Spleen (tissue), 13 donors: Measurements from ENCODE around the gene ADORA2B. TPM values are rescaled to one million over a fixed set of nuclear protein-coding genes. Genes with fewer than 3 reads are reported as not detected.
"Not testable (repeated sequence)": the region's sequence is repeated elsewhere in the genome, so short reads cannot be mapped to it uniquely, and the experiment has no call there.

Experiments
- DNase-seq: peaks from one replicate; pipeline ENCODE4 v3.0.0-alpha.2; 2020
- H3K27ac ChIP-seq, 8 donors: fragments of 200-600 bp; sonication (generic) in 7 of 8; 1 replicate in 4 of 8; 2 replicates in 4 of 8; pipeline versions ENCODE4 v1.5.0 to v1.8.0; 2016 to 2021; ENCODE audit warnings: inconsistent platforms in 4 of 8, mild to moderate bottlenecking in 4 of 8, moderate library complexity in 1 of 8
- H3K27me3 ChIP-seq, 7 donors: fragments of 200-600 bp; sonication (generic) in 6 of 7; replicated peaks in 1 of 7; 1 replicate in 4 of 7; 2 replicates in 3 of 7; pipeline versions ENCODE4 v1.5.0 to v1.8.0; 2016 to 2021; ENCODE audit warnings: inconsistent platforms in 3 of 7, mild to moderate bottlenecking in 1 of 7
- H3K36me3 ChIP-seq, 6 donors: fragments of 200-600 bp; sonication (generic) in 5 of 6; 1 replicate in 4 of 6; 2 replicates in 2 of 6; pipeline versions ENCODE4 v1.5.0 to v1.8.0; 2016 to 2021; ENCODE audit warnings: inconsistent platforms in 2 of 6
- H3K4me1 ChIP-seq, 6 donors: fragments of 200-600 bp; sonication (generic) in 5 of 6; 1 replicate in 3 of 6; 2 replicates in 3 of 6; pipeline versions ENCODE4 v1.5.0 to v1.8.0; 2016 to 2021; ENCODE audit warnings: inconsistent platforms in 3 of 6
- H3K4me3 ChIP-seq, 8 donors: fragments of 200-600 bp; sonication (generic) in 7 of 8; 1 replicate in 4 of 8; 2 replicates in 4 of 8; pipeline versions ENCODE4 v1.5.0 to v1.8.0; 2016 to 2021; ENCODE audit warnings: inconsistent platforms in 4 of 8, mild to moderate bottlenecking in 4 of 8, moderate library complexity in 2 of 8
- H3K9me3 ChIP-seq, 8 donors: fragments of 200-600 bp; sonication (generic) in 7 of 8; 1 replicate in 4 of 8; 2 replicates in 4 of 8; pipeline versions ENCODE4 v1.5.0 to v1.8.0; 2016 to 2021; ENCODE audit warnings: inconsistent platforms in 4 of 8
- POLR2A ChIP-seq, 3 donors: fragments of 450-650 bp; IDR thresholded peaks; one replicate each; pipeline ENCODE4 v1.5.1; 2017; ENCODE audit warnings: antibody characterized with exemption in 3 of 3, mild to moderate bottlenecking in 1 of 3
- POLR2AphosphoS5 ChIP-seq, 3 donors: sonication (generic); formaldehyde crosslinking; IDR thresholded peaks; one replicate each; pipeline ENCODE4 v1.5.1; 2017; ENCODE audit warnings: antibody characterized with exemption in 3 of 3
- WGBS, 5 donors: extraction: QIAGEN DNeasy Blood & Tissue Kit in 3 of 5; methylation state at CpG; one replicate each; pipeline versions ENCODE4 v1.1.5 to v1.1.7; 2013 to 2018; 5-methylcytosine and 5-hydroxymethylcytosine counted together
- intact Hi-C: fragments of 100-400 bp; cut with DNase I; formaldehyde crosslinking; loops from one replicate; pipeline ENCODE4 v1.15.0; 2023; ENCODE audit warnings: low total_unique reads
- long read RNA-seq, 2 donors: transcript quantifications; one replicate each; lab custom pipeline, GENCODE V29; 2026
- polyA plus RNA-seq, 3 donors: library from polyadenylated mRNA; stranded (reverse); fragments of 200-250 nt; gene quantifications; one replicate each; pipeline ENCODE4 v1.2.1, GENCODE V29; 2013
- total RNA-seq, 7 donors: library from RNA; depleted of rRNA in 3 of 7; stranded (reverse); fragments of >200 nt in 3 of 7; fragmentation: NEBNext Ultra II Directional in 4 of 7; extraction: Animal tissue kit (Norgen Biotek cat#: 25700) in 4 of 7; gene quantifications; one replicate each; pipeline versions ENCODE4 v1.1.0 to v1.2.1, GENCODE V29; 2016 to 2021
- TF ChIP-seq, protein P1 (sequence below), 11 experiments: fragments of 200-600 bp in 7 of 11; fragments of 450-650 bp in 4 of 11; sonication (generic) in 4 of 11; IDR thresholded peaks in 8 of 11; conservative IDR thresholded peaks in 3 of 11; 1 replicate in 7 of 11; 2 replicates in 4 of 11; pipeline versions ENCODE4 v1.4.0 to v1.8.0; 2016 to 2021; ENCODE audit warnings: antibody characterized with exemption in 11 of 11, inconsistent platforms in 4 of 11, mild to moderate bottlenecking in 1 of 11
- donor health status: healthy with polysubstance abuse.
- donor health status: DM: no; HTN: no; CAD: no; lungs with moderate emphysema.
- donor health status: DM: no; HTN: no; CAD: no.
- donor health status: Bipolar disorder and iron deficiency.
- donor health status: healthy.
- donor health status: DM: no; HTN: no; CAD: no.
- donor health status: DM: yes; HTN: yes; CAD: no.

The ADORA2B gene
- 1 to 10 TPM in 2 of 7 donors, under 1 TPM in 3, not detected in 2; 0.77 to 2.7 (median 0.92) TPM for total RNA-seq
- polyA plus RNA-seq, result under 1 TPM; 0.13 to 0.23 (median 0.16) TPM
- long read RNA-seq, donor 1, partial matches to known transcripts, result 0 of 2 reads
- long read RNA-seq, donor 1, other reads (novel, unspliced or antisense), result 0 of 2 reads
- long read RNA-seq, donor 2, partial matches to known transcripts, result 0 of 2 reads
- long read RNA-seq, donor 2, other reads (novel, unspliced or antisense), result 0 of 2 reads

DNA sequence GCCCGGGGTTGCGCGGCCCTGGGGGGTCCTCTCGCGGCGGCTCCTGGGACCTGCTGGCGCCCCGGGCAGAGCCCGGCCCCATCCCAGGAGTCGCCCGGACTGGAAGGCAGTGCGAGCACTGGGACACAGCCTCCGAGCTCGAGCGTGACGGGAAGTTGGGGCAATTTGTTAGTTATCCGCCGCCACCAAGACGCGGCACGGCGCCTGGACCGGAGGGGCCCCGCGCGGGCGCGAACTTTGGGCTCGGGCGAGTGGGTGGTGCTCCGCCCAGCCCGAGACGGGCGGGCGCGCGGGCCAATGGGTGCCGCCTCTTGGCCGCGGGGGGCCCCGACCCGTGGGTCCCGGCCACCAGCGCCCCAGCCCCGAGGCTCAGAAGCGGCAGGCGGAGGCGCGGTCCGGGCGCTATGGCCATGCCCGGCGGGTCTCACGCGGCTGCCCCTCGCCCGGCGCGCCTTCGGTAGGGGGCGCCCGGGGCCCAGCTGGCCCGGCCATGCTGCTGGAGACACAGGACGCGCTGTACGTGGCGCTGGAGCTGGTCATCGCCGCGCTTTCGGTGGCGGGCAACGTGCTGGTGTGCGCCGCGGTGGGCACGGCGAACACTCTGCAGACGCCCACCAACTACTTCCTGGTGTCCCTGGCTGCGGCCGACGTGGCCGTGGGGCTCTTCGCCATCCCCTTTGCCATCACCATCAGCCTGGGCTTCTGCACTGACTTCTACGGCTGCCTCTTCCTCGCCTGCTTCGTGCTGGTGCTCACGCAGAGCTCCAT is at the start of gene ADORA2B:
ADORA2B (plus strand) TSS at position 372 of the 768 bp plus-strand sequence; CDS start at position 491, 119 bp downstream.
- peak; percentile 85 for DNase-seq
- no peaks in the 10 kb centered on the region for H3K36me3 ChIP-seq
- H3K4me1 ChIP-seq, result peaks cover 15 to 52% (median 33%) of the 10 kb centered on the region in 6 donors
- H3K27me3 ChIP-seq, result peaks cover 0 to 62% (median 21%) of the 10 kb centered on the region in 7 donors
- intact Hi-C loops, result no loop called here
- TF ChIP-seq, protein P1, sequence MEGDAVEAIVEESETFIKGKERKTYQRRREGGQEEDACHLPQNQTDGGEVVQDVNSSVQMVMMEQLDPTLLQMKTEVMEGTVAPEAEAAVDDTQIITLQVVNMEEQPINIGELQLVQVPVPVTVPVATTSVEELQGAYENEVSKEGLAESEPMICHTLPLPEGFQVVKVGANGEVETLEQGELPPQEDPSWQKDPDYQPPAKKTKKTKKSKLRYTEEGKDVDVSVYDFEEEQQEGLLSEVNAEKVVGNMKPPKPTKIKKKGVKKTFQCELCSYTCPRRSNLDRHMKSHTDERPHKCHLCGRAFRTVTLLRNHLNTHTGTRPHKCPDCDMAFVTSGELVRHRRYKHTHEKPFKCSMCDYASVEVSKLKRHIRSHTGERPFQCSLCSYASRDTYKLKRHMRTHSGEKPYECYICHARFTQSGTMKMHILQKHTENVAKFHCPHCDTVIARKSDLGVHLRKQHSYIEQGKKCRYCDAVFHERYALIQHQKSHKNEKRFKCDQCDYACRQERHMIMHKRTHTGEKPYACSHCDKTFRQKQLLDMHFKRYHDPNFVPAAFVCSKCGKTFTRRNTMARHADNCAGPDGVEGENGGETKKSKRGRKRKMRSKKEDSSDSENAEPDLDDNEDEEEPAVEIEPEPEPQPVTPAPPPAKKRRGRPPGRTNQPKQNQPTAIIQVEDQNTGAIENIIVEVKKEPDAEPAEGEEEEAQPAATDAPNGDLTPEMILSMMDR (IDR thresholded peaks at IDR 0.05 in 8 of 11, conservative IDR thresholded peaks at IDR 0.05 in 3 of 11), result peak in 7 of 11 experiments; percentile 17 to 67 (median 55)
- peak in 1 of 3 donors; percentile 47 for TF ChIP-seq POLR2AphosphoS5 (IDR thresholded peaks at IDR 0.05)
- no peak for TF ChIP-seq POLR2A (IDR thresholded peaks at IDR 0.05)
- H3K27ac ChIP-seq, result peak within 1 kb of the TSS in 2 of 8 donors; percentile 26 to 38
- peak within 1 kb of the TSS; percentile 31 to 80 (median 56) for H3K4me3 ChIP-seq
- no peaks in the 10 kb centered on the region for H3K9me3 ChIP-seq
- 0 to 1% (median 0%) methylated on average over 11 to 88 of the region's 88 CpGs for WGBS, 5 donors

DNA sequence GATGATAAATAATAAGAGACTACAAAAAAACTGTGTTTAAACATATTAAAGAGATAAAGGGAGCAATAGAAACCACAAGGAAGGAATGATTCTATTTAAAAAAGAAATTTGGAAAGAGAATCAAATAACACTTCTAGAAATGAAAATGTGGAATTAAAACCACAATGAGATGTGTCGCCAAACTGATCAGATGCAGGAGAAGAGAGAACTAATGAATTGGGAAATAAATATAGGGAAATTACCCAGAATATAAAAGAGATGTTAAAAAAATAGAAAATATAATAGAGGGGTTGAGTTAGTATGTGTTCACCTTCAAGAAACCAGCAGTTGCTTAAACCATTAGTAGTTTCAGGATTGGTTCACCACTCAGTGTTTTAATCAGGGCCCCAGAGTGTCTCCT is 48.7 kb upstream of the ADORA2B start:
- TF ChIP-seq POLR2A (IDR thresholded peaks at IDR 0.05), result no peak
- no peak for TF ChIP-seq POLR2AphosphoS5 (IDR thresholded peaks at IDR 0.05)
- TF ChIP-seq, protein P1 (IDR thresholded peaks at IDR 0.05 in 8 of 11, conservative IDR thresholded peaks at IDR 0.05 in 3 of 11), result no peak
- 60 to 97% (median 90%) methylated on average over 1 of the region's 1 CpG for WGBS, 5 donors
- no peak for DNase-seq
- Histone ChIP-seq H3K27me3 (no peaks in the 10 kb centered on the region), H3K9me3 (peaks cover 0 to 2% (median 0%) of the 10 kb centered on the region in 8 donors), H3K36me3 (no peaks in the 10 kb centered on the region), H3K4me3 (no peak overlapping the region), H3K27ac (no peak overlapping the region), H3K4me1 (peaks cover 0 to 20% (median 8%) of the 10 kb centered on the region in 6 donors)
- intact Hi-C loops, result no loop called here

DNA sequence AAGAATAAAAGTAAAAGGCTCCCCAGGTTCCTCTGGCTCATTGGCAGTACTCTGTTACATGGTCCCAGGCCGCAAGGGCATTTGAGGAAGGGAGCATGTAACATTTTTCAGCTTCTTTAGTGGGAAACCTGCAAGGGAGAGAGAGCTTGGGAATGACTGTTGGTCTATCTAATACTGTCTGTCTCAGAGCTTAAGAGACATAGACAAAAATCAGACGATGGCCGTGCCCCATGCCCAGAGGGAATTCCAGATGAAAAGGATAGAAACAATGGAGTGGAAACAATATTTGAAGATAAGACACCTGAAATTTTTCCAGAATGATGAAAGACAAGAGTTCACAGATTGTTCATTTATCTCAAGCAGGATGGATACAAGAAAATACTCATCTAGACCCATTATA is 48.1 kb upstream of the ADORA2B start:
- intact Hi-C loops, result no loop called here
- no peak overlapping the region for H3K4me3 ChIP-seq
- peaks cover 0 to 2% (median 0%) of the 10 kb centered on the region in 8 donors for H3K9me3 ChIP-seq
- H3K4me1 ChIP-seq, result peaks cover 0 to 20% (median 8%) of the 10 kb centered on the region in 6 donors
- no peak for DNase-seq
- H3K36me3 ChIP-seq, result no peaks in the 10 kb centered on the region
- H3K27ac ChIP-seq, result no peak overlapping the region
- 96 to 99% (median 97%) methylated on average over 3 of the region's 3 CpGs for WGBS, 5 donors
- H3K27me3 ChIP-seq, result no peaks in the 10 kb centered on the region
- TF ChIP-seq, protein P1 (IDR thresholded peaks at IDR 0.05 in 8 of 11, conservative IDR thresholded peaks at IDR 0.05 in 3 of 11), result no peak
- TF ChIP-seq POLR2AphosphoS5 (IDR thresholded peaks at IDR 0.05), result no peak
- no peak for TF ChIP-seq POLR2A (IDR thresholded peaks at IDR 0.05)

DNA sequence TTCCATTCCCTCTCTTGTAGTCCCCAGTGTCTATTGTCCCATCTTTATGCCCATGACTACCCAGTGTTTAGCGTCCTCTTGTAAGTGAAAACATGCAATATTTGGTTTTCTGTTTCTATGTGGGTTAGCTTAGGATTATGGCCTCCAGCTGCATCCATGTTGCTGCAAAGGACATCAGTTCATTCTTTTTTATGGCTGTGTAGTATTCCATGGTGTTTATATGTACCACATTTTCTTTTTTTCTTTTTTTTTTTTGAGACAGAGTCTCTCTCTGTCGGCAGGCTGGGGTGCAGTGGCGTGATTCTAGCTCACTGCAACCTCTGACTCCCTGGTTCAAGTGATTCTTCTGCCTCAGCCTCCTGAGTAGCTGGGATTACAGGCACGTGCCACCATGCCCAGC is 45.3 kb upstream of the ADORA2B start:
- H3K9me3 ChIP-seq, H3K4me3 ChIP-seq, H3K27me3 ChIP-seq, DNase-seq, H3K27ac ChIP-seq, H3K36me3 ChIP-seq, intact Hi-C loops: not testable (repeated sequence)
- H3K4me1 ChIP-seq, result peaks cover 0 to 13% (median 8%) of the 10 kb centered on the region in 6 donors
- 90 to 95% (median 95%) methylated on average over 4 of the region's 4 CpGs for WGBS, 5 donors
